ENCODE results near the gene GUCY1B1.

- TF ChIP-seq CTCF (IDR thresholded peaks at IDR 0.05) = no peak
- TF ChIP-seq POLR2A (IDR thresholded peaks at IDR 0.05) = no peak
- TF ChIP-seq EP300 (IDR thresholded peaks at IDR 0.05) = no peak
- TF ChIP-seq POLR2AphosphoS5 (IDR thresholded peaks at IDR 0.05) = no peak
These were observed 95.9 kb downstream of the GUCY1B1 start for GRCh38 chr4:155854582-155855226.
